Esophagus squamous epithelium (tissue), 4 donors: ENCODE results near the gene TMEM139.

Experiments used
- CTCF ChIP-seq, 6 experiments: fragments of 450-650 bp in 4 of 6; fragments of 200-600 bp in 2 of 6; sonication (generic) in 2 of 6; IDR thresholded peaks; one replicate each; pipeline ENCODE4 v1.5.1; 2016 to 2019; ENCODE audit warnings: antibody characterized with exemption in 6 of 6, mild to moderate bottlenecking in 4 of 6, moderate library complexity in 4 of 6
- POLR2A ChIP-seq, 4 donors: fragments of 450-650 bp; IDR thresholded peaks; one replicate each; pipeline ENCODE4 v1.6.1; 2017; ENCODE audit warnings: antibody characterized with exemption in 4 of 4, mild to moderate bottlenecking in 4 of 4, moderate library complexity in 3 of 4

GRCh38 chr7:143289421-143289820 is 4.7 kb downstream of the TMEM139 start:
- TF ChIP-seq CTCF (IDR thresholded peaks at IDR 0.05) (no peak), POLR2A (IDR thresholded peaks at IDR 0.05) (no peak)
